Keratinocyte (primary cell): ENCODE measurements around the gene PPP6R1. TPM values are rescaled to one million over a fixed set of nuclear protein-coding genes. Genes with fewer than 3 reads are reported as not detected.

Source experiments
- DNase-seq: peaks from one replicate; pipeline ENCODE4 v3.0.0-alpha.2; 2011; ENCODE audit warnings: low read depth, missing footprints, low spot score
- FAIRE-seq: peaks from 2 replicates; lab custom pipeline; 2011; peaks lifted over from hg19 to GRCh38; lab: Jason Lieb, UNC
- H2AFZ ChIP-seq: 2 replicates; pipeline ENCODE4 v1.6.0; 2012; ENCODE audit warnings: low read length, control low read depth, inconsistent platforms; ENCODE audit not compliant: control insufficient read depth
- H3K27ac ChIP-seq: 2 replicates; pipeline ENCODE4 v1.5.1; 2011; ENCODE audit warnings: low read length; ENCODE audit not compliant: control insufficient read depth, insufficient read depth
- H3K27me3 ChIP-seq: 3 replicates; pipeline ENCODE4 v1.6.0; 2011; ENCODE audit warnings: low read length; ENCODE audit not compliant: control insufficient read depth, insufficient read depth; ENCODE audit errors: extremely low read depth
- H3K36me3 ChIP-seq, 2 experiments: 2 replicates in 1 of 2; 3 replicates in 1 of 2; pipeline ENCODE4 v1.5.1; 2011; ENCODE audit warnings: low read length in 2 of 2, mild to moderate bottlenecking in 1 of 2; ENCODE audit not compliant: control insufficient read depth in 2 of 2, insufficient read depth in 2 of 2; ENCODE audit errors: extremely low read depth in 1 of 2
- H3K4me1 ChIP-seq: 3 replicates; pipeline ENCODE4 v1.5.1; 2011; ENCODE audit warnings: low read length; ENCODE audit not compliant: control insufficient read depth, insufficient read depth; ENCODE audit errors: extremely low read depth
- H3K4me2 ChIP-seq: 3 replicates; pipeline ENCODE4 v1.6.0; 2011; ENCODE audit warnings: low read depth, low read length; ENCODE audit not compliant: control insufficient read depth, insufficient read depth; ENCODE audit errors: extremely low read depth
- H3K4me3 ChIP-seq, 3 experiments: fragments of 200-600 bp in 1 of 3; sonication (generic) in 1 of 3; 2 replicates in 2 of 3; 3 replicates in 1 of 3; pipeline ENCODE4 v1.5.1; 2011 to 2016; ENCODE audit warnings: low read length in 3 of 3, mild to moderate bottlenecking in 3 of 3, control low read depth in 2 of 3, inconsistent platforms in 1 of 3, low read depth in 1 of 3, mixed read lengths in 1 of 3, mixed run types in 1 of 3, moderate library complexity in 1 of 3; ENCODE audit not compliant: control insufficient read depth in 2 of 3, insufficient read depth in 2 of 3; ENCODE audit errors: extremely low read depth in 1 of 3
- H3K79me2 ChIP-seq: 2 replicates; pipeline ENCODE4 v1.6.0; 2012; ENCODE audit warnings: low read length; ENCODE audit not compliant: control insufficient read depth, insufficient read depth
- H3K9ac ChIP-seq: 3 replicates; pipeline ENCODE4 v1.6.0; 2011; ENCODE audit warnings: low read length; ENCODE audit not compliant: control insufficient read depth, insufficient read depth; ENCODE audit errors: extremely low read depth
- H3K9me1 ChIP-seq: 3 replicates; pipeline ENCODE4 v1.6.0; 2011; ENCODE audit warnings: low read length; ENCODE audit not compliant: control insufficient read depth, insufficient read depth; ENCODE audit errors: extremely low read depth
- H3K9me3 ChIP-seq: 2 replicates; pipeline ENCODE4 v1.5.1; 2012; ENCODE audit warnings: low read depth, low read length; ENCODE audit not compliant: control insufficient read depth
- H4K20me1 ChIP-seq: 3 replicates; pipeline ENCODE4 v1.6.0; 2011; ENCODE audit warnings: low read length; ENCODE audit not compliant: control insufficient read depth, insufficient read depth; ENCODE audit errors: extremely low read depth
- CTCF ChIP-seq, 3 experiments: IDR thresholded peaks in 1 of 3; conservative IDR thresholded peaks in 1 of 3; optimal IDR thresholded peaks in 1 of 3; 2 replicates in 2 of 3; 3 replicates in 1 of 3; pipeline versions ENCODE3 to v1.5.1; 2011; ENCODE audit warnings: low read length in 3 of 3, mild to moderate bottlenecking in 3 of 3, moderate library complexity in 2 of 3, control low read depth in 1 of 3, inconsistent platforms in 1 of 3; ENCODE audit not compliant: insufficient read depth in 2 of 3; ENCODE audit errors: extremely low read depth in 1 of 3
- EZH2 ChIP-seq: IDR thresholded peaks from one replicate; pipeline ENCODE4 v1.6.1; 2012; ENCODE audit warnings: inconsistent platforms, mild to moderate bottlenecking, low read length, moderate library complexity
- dilution Hi-C: fragments of 300-500 bp; cut with MboI; formaldehyde crosslinking; loops from one replicate; pipeline ENCODE4 v1.7.0; 2020; ENCODE audit warnings: low sequenced_read_pairs; ENCODE audit not compliant: extremely low pct_ligation_motif_present
- polyA plus RNA-seq, 5 experiments: library from polyadenylated mRNA; depleted of rRNA in 3 of 5; stranded (reverse) in 3 of 5; stranded (forward) in 1 of 5; unstranded in 1 of 5; fragments of >200 nt; gene quantifications; 1 replicate in 1 of 5; 2 replicates in 3 of 5; 3 replicates in 1 of 5; pipeline versions ENCODE4 v1.2.1 to v1.2.3, GENCODE V29; 2011 to 2012; ENCODE audit warnings: missing spikeins in 2 of 5, low read depth in 1 of 5, low replicate concordance in 1 of 5

PPP6R1 gene
- polyA plus RNA-seq, 1 donor (not counting 4 experiments of a cell fraction or from before 2014, with no cell fraction given), result 26.7 TPM

DNA sequence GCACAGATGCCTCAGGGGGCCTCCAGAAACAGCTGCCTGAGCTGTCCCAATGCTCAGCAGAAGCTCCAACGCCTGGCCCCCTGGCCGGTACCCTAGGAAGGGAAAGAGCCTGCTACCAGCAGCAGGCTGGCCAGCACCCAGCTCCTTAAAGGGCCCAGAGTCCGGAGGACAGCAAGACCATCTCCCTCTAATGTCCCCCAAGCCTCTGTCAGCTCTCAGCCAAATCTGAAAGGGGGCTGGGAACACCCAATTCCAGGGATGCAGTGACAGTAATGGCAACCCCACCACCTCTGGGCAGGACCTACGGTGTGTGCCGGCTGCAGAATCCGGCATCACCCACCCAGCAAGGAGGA lies 4.2 kb downstream of the PPP6R1 start:
- DNase-seq (no peak), FAIRE-seq (no peak)
- dilution Hi-C loops, result no loop called here
- peaks cover 7 to 13% of the 10 kb centered on the region in 2 experiments for H3K36me3 ChIP-seq
- H2AFZ ChIP-seq, result no peak overlapping the region
- TF ChIP-seq EZH2 (no peak), CTCF (optimal IDR thresholded peaks at IDR 0.05 in 1 of 3, IDR thresholded peaks at IDR 0.05 in 1 of 3, conservative IDR thresholded peaks at IDR 0.05 in 1 of 3; ENCODE audit: extremely low read depth in 1 of 3, insufficient read depth in 2 of 3, low read length in 3 of 3) (no peak)
- H3K4me3 ChIP-seq, result no peak overlapping the region
- no peaks in the 10 kb centered on the region for H3K27me3 ChIP-seq
- peaks cover 59% of the 10 kb centered on the region for H4K20me1 ChIP-seq
- no peak overlapping the region for H3K27ac ChIP-seq
- H3K9ac ChIP-seq, result no peak overlapping the region
- H3K9me3 ChIP-seq, result no peaks in the 10 kb centered on the region
- no peak overlapping the region for H3K4me2 ChIP-seq
- H3K9me1 ChIP-seq, result peaks cover 13% of the 10 kb centered on the region
- peaks cover 36% of the 10 kb centered on the region for H3K4me1 ChIP-seq
- H3K79me2 ChIP-seq, result peaks cover 89% of the 10 kb centered on the region

GRCh38 chr19:55253842-55254624 lies 4.8 kb downstream of the PPP6R1 start:
- H3K36me3 ChIP-seq, result peaks cover 7 to 13% of the 10 kb centered on the region in 2 experiments
- peaks cover 35% of the 10 kb centered on the region for H3K4me1 ChIP-seq
- dilution Hi-C loops, result no loop called here
- no peak overlapping the region for H3K4me3 ChIP-seq
- H3K27ac ChIP-seq, result no peak overlapping the region
- DNase-seq, result no peak
- no peak overlapping the region for H2AFZ ChIP-seq
- H3K27me3 ChIP-seq, result no peaks in the 10 kb centered on the region
- no peaks in the 10 kb centered on the region for H3K9me3 ChIP-seq
- peaks cover 15% of the 10 kb centered on the region for H3K9me1 ChIP-seq
- no peak overlapping the region for H3K9ac ChIP-seq
- TF ChIP-seq CTCF (optimal IDR thresholded peaks at IDR 0.05 in 1 of 3, IDR thresholded peaks at IDR 0.05 in 1 of 3, conservative IDR thresholded peaks at IDR 0.05 in 1 of 3; ENCODE audit: extremely low read depth in 1 of 3, insufficient read depth in 2 of 3, low read length in 3 of 3) (no peak), EZH2 (no peak)
- peaks cover 61% of the 10 kb centered on the region for H4K20me1 ChIP-seq
- no peak for FAIRE-seq
- peaks cover 95% of the 10 kb centered on the region for H3K79me2 ChIP-seq
- H3K4me2 ChIP-seq, result no peak overlapping the region
